A549 (cell line): ENCODE data around the gene CORO2B. TPM values are rescaled to one million over a fixed set of nuclear protein-coding genes. Genes with fewer than 3 reads are reported as not detected.

Experiments used
- ATAC-seq, 2 experiments: fragments of 200-7000 bp in 1 of 2; fragments of >200 bp in 1 of 2; cut with Nextera tagmentation in 1 of 2; cut with Tn5 transposase in 1 of 2; 3 replicates each; pipeline versions ENCODE4 v1.8.0 to v1.9.1; 2018 to 2020; ENCODE audit warnings: mild to moderate bottlenecking in 1 of 2, moderate library complexity in 1 of 2
- CTCF ChIA-PET: fragments of 300-600 bp; sonication (Branson Sonifier 250); formaldehyde crosslinking; extraction: SDS; loops from one replicate; lab custom pipeline; 2021; ENCODE audit warnings: antibody characterized with exemption, inconsistent platforms; lab: Yijun Ruan, JAX
- POLR2A ChIA-PET: fragments of 350-600 bp; formaldehyde crosslinking; extraction: SDS; loops from one replicate; lab custom pipeline; 2021; ENCODE audit warnings: antibody characterized with exemption, inconsistent platforms; lab: Yijun Ruan, JAX
- DNase-seq, 2 experiments: peaks; one replicate each; pipeline versions ENCODE4 v3.0.0 to v3.0.0-alpha.2; 2011 to 2016; ENCODE audit warnings: low read depth in 1 of 2, low spot score in 1 of 2
- FAIRE-seq: peaks from 2 replicates; lab custom pipeline; 2011; peaks lifted over from hg19 to GRCh38; lab: Jason Lieb, UNC
- H3K27ac ChIP-seq, 2 experiments: fragments of >200 bp; sonication (Bioruptor Twin); formaldehyde crosslinking; 3 replicates each; pipeline ENCODE4 v1.5.1; 2016 to 2017
- H3K4me1 ChIP-seq: fragments of >200 bp; sonication (Bioruptor Twin); formaldehyde crosslinking; 3 replicates; pipeline ENCODE4 v1.6.1; 2016
- H3K4me2 ChIP-seq: fragments of >200 bp; sonication (Bioruptor Twin); formaldehyde crosslinking; 3 replicates; pipeline ENCODE4 v1.6.1; 2016
- H3K4me3 ChIP-seq: fragments of >200 bp; sonication (Bioruptor Twin); formaldehyde crosslinking; 3 replicates; pipeline ENCODE4 v1.5.1; 2016
- H3K9me3 ChIP-seq: fragments of >200 bp; sonication (Bioruptor Twin); formaldehyde crosslinking; 3 replicates; pipeline ENCODE4 v1.6.1; 2016
- BHLHE40 ChIP-seq: IDR thresholded peaks from 2 replicates; pipeline ENCODE4 v1.6.1; 2012; ENCODE audit warnings: low read depth, low read length, inconsistent platforms
- CBX2 ChIP-seq: fragments of 200-600 bp; sonication (generic); IDR thresholded peaks from 2 replicates; pipeline ENCODE4 v1.6.1; 2016; ENCODE audit warnings: low read depth, mild to moderate bottlenecking, borderline replicate concordance
- CBX8 ChIP-seq: fragments of 200-600 bp; sonication (generic); IDR thresholded peaks from 2 replicates; pipeline ENCODE4 v1.6.1; 2016
- CHD4 ChIP-seq: fragments of 200-600 bp; sonication (generic); IDR thresholded peaks from 2 replicates; pipeline ENCODE4 v1.6.1; 2016; ENCODE audit warnings: antibody characterized with exemption, mild to moderate bottlenecking, borderline replicate concordance
- EHMT2 ChIP-seq: fragments of 200-600 bp; sonication (generic); IDR thresholded peaks from 2 replicates; pipeline ENCODE4 v1.6.1; 2016; ENCODE audit warnings: antibody characterized with exemption, low read depth, mild to moderate bottlenecking, moderate library complexity
- ESRRA ChIP-seq: fragments of 150-350 bp; IDR thresholded peaks from 2 replicates; pipeline ENCODE4 v1.6.1; 2014; ENCODE audit warnings: mild to moderate bottlenecking, low read length, borderline replicate concordance
- GATA3 ChIP-seq: IDR thresholded peaks from 2 replicates; pipeline ENCODE4 v1.6.1; 2012; ENCODE audit warnings: borderline replicate concordance
- HOXB13 ChIP-seq: fragments of 250-450 bp; sonication (Bioruptor Pico); IDR thresholded peaks from 2 replicates; pipeline ENCODE4 v1.5.0; 2020; ENCODE audit warnings: low read depth, mild to moderate bottlenecking, moderate library complexity
- HOXB5 ChIP-seq: fragments of 250-450 bp; sonication (Bioruptor Pico); IDR thresholded peaks from 2 replicates; pipeline ENCODE4 v1.5.0; 2020; ENCODE audit warnings: mild to moderate bottlenecking, moderate library complexity
- JUN ChIP-seq, 2 experiments: fragments of >200 bp; sonication (Bioruptor Twin); formaldehyde crosslinking; IDR thresholded peaks; 2 replicates in 1 of 2; 3 replicates in 1 of 2; pipeline ENCODE4 v1.6.1; 2016 to 2017
- MAZ ChIP-seq: fragments of 150-350 bp; IDR thresholded peaks from 2 replicates; pipeline ENCODE4 v1.6.1; 2014; ENCODE audit warnings: antibody characterized with exemption, low read depth, low read length, borderline replicate concordance
- MYC ChIP-seq: IDR thresholded peaks from 2 replicates; pipeline ENCODE4 v1.6.1; 2012; ENCODE audit warnings: mild to moderate bottlenecking, inconsistent platforms, low read length, improper control_type of control experiment, borderline replicate concordance
- NPAS2 ChIP-seq: fragments of 250-450 bp; sonication (Bioruptor Pico); IDR thresholded peaks from 2 replicates; pipeline ENCODE4 v1.8.0; 2022; ENCODE audit warnings: mild to moderate bottlenecking, moderate library complexity, borderline replicate concordance
- POLR2A ChIP-seq: IDR thresholded peaks from 2 replicates; pipeline ENCODE4 v1.6.1; 2012; ENCODE audit warnings: mild to moderate bottlenecking, low read length
- RCOR1 ChIP-seq: fragments of 150-350 bp; IDR thresholded peaks from 2 replicates; pipeline ENCODE4 v1.6.1; 2014; ENCODE audit warnings: antibody characterized with exemption, low read length, low read depth
- RFX5 ChIP-seq: fragments of 450-650 bp; IDR thresholded peaks from 2 replicates; pipeline ENCODE4 v1.7.1; 2014; ENCODE audit warnings: antibody characterized with exemption, mild to moderate bottlenecking, moderate library complexity
- RNF2 ChIP-seq: fragments of 200-600 bp; sonication (generic); IDR thresholded peaks from 2 replicates; pipeline ENCODE4 v1.6.1; 2016; ENCODE audit warnings: low read depth, mild to moderate bottlenecking, antibody characterized with exemption, moderate library complexity, borderline replicate concordance
- ZC3H11A ChIP-seq: fragments of 450-650 bp; IDR thresholded peaks from 2 replicates; pipeline ENCODE4 v1.6.1; 2014; ENCODE audit warnings: antibody characterized with exemption, mild to moderate bottlenecking
- ZFP36 ChIP-seq: fragments of 450-650 bp; IDR thresholded peaks from 2 replicates; pipeline ENCODE4 v1.6.1; 2014; ENCODE audit warnings: borderline replicate concordance; ENCODE audit not compliant: partially characterized antibody
- ZNF302 ChIP-seq: fragments of 250-450 bp; sonication (Bioruptor Pico); IDR thresholded peaks from 2 replicates; pipeline ENCODE4 v1.9.0; 2021; ENCODE audit warnings: inconsistent platforms, mild to moderate bottlenecking, moderate library complexity
- ZSCAN20 ChIP-seq: fragments of 250-450 bp; sonication (Bioruptor Pico); IDR thresholded peaks from 2 replicates; pipeline ENCODE4 v1.8.0; 2022; ENCODE audit warnings: mild to moderate bottlenecking, moderate library complexity
- WGBS: methylation state at CpG from one replicate; pipeline ENCODE4 v1.1.6; 2017; ENCODE audit errors: missing lambda C conversion rate; 5-methylcytosine and 5-hydroxymethylcytosine counted together
- polyA plus RNA-seq, 4 experiments: library from polyadenylated mRNA; depleted of rRNA in 3 of 4; stranded (reverse); fragments of >200 nt; fragmentation: RNase III in 1 of 4; extraction: RNeasy Plus Mini Kit Qiagen cat#74134 plus additional on column Dnase treatment in 1 of 4; gene quantifications; 2 replicates in 3 of 4; 3 replicates in 1 of 4; pipeline ENCODE4 v1.2.3, GENCODE V29; 2011 to 2017
- TF ChIP-seq, protein P1 (sequence below): fragments of 450-650 bp; IDR thresholded peaks from 2 replicates; pipeline ENCODE4 v1.6.1; 2014; ENCODE audit warnings: antibody characterized with exemption
- TF ChIP-seq, protein P2 (sequence below): IDR thresholded peaks from 2 replicates; pipeline ENCODE4 v1.6.1; 2012
- TF ChIP-seq, protein P3 (sequence below): fragments of >200 bp; sonication (Bioruptor Twin); formaldehyde crosslinking; IDR thresholded peaks from 3 replicates; pipeline ENCODE4 v1.6.1; 2016
- TF ChIP-seq, protein P4 (sequence below): IDR thresholded peaks from 2 replicates; pipeline ENCODE4 v1.6.1; 2012
- TF ChIP-seq, protein P5 (sequence below): fragments of >200 bp; sonication (Bioruptor Twin); formaldehyde crosslinking; IDR thresholded peaks from 2 replicates; pipeline ENCODE4 v1.6.1; 2016

CORO2B gene
- polyA plus RNA-seq, 2 of the 4 experiments (the other 2 are of a cell fraction), result 2.0 to 2.3 TPM

DNA sequence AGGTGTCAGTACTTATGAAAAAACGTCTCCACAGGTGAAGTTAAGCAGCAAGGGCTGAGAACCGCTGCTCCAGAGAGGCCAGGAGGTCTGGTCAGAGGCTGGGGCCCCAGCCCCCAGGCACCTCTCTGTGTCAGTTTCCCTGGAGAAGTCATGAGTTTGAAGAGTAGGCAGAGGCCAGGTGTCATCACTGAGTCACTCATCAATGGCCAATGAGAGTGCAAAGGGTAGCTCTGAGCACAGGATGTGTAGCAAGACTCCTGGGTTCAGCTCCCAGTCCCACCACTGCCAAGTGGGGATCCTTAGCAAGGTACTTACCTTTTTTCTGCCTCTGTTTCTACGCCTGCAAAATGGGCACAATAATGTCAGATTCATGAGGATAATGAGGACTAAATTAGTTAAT is 47.9 kb downstream of the CORO2B start (continued):
- TF ChIP-seq CBX2 (no peak), ZFP36 (no peak), HOXB5 (no peak), POLR2A (no peak), CBX8 (no peak), NPAS2 (CRISPR knock-in tag) (no peak), RFX5 (no peak), MYC (no peak), ZC3H11A (no peak)
- TF ChIP-seq, protein P1, sequence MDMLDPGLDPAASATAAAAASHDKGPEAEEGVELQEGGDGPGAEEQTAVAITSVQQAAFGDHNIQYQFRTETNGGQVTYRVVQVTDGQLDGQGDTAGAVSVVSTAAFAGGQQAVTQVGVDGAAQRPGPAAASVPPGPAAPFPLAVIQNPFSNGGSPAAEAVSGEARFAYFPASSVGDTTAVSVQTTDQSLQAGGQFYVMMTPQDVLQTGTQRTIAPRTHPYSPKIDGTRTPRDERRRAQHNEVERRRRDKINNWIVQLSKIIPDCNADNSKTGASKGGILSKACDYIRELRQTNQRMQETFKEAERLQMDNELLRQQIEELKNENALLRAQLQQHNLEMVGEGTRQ, result no peak
- TF ChIP-seq, protein P2, sequence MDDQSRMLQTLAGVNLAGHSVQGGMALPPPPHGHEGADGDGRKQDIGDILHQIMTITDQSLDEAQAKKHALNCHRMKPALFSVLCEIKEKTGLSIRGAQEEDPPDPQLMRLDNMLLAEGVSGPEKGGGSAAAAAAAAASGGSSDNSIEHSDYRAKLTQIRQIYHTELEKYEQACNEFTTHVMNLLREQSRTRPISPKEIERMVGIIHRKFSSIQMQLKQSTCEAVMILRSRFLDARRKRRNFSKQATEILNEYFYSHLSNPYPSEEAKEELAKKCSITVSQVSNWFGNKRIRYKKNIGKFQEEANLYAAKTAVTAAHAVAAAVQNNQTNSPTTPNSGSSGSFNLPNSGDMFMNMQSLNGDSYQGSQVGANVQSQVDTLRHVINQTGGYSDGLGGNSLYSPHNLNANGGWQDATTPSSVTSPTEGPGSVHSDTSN, result no peak

DNA sequence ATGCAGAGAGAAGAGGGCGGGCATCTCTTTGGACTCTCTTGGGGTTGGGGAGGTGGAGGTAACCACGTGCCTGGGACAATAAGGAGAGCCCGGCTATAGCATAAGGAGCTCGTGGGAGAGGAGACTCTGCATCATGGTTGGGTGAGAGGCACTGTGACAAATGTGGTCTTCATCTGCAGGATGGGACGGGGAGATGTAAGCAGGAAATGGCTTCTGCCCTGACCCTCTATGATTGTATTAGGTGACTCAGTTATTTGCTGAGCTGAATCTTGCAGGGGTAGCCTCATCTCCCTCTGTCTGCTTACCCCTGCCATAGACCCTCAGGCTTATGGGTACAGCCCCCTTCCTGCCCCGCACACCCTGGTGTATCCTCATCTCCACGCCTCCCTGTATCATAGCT is 48.7 kb downstream of the CORO2B start:
- Histone ChIP-seq H3K4me3 (no peak overlapping the region), H3K27ac (no peak overlapping the region), H3K4me1 (no peaks in the 10 kb centered on the region), H3K9me3 (no peaks in the 10 kb centered on the region), H3K4me2 (no peak overlapping the region)
- TF ChIP-seq RNF2, result no peak
- no peak for TF ChIP-seq ZNF302 (CRISPR knock-in tag)
- no peak for TF ChIP-seq RCOR1
- TF ChIP-seq, protein P3, sequence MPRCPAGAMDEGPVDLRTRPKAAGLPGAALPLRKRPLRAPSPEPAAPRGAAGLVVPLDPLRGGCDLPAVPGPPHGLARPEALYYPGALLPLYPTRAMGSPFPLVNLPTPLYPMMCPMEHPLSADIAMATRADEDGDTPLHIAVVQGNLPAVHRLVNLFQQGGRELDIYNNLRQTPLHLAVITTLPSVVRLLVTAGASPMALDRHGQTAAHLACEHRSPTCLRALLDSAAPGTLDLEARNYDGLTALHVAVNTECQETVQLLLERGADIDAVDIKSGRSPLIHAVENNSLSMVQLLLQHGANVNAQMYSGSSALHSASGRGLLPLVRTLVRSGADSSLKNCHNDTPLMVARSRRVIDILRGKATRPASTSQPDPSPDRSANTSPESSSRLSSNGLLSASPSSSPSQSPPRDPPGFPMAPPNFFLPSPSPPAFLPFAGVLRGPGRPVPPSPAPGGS, result no peak
- TF ChIP-seq ZSCAN20 (CRISPR knock-in tag), result no peak
- TF ChIP-seq, protein P4, sequence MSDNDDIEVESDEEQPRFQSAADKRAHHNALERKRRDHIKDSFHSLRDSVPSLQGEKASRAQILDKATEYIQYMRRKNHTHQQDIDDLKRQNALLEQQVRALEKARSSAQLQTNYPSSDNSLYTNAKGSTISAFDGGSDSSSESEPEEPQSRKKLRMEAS, result no peak
- TF ChIP-seq JUN (IDR thresholded peaks at IDR 0.05), result no peak
- no peak for TF ChIP-seq GATA3
- TF ChIP-seq CHD4, result no peak
- TF ChIP-seq ESRRA, result no peak
- no peak for TF ChIP-seq HOXB13 (CRISPR knock-in tag)
- no peak for TF ChIP-seq HOXB5
- TF ChIP-seq MAZ, result no peak
- WGBS, result 63% methylated on average over 7 of the region's 7 CpGs
- DNase-seq (no peak), FAIRE-seq (no peak), ATAC-seq (no peak)
- ChIA-PET CTCF (interaction anchor here (0.8 to 7.6 kb wide), 8 partner anchors 9 to 77 kb away, joined by 3 to 50 read pairs (median 4); partner anchors contain the start of gene CORO2B), POLR2A (no interaction called here)

GRCh38 chr15:68627995-68628394 is 49.2 kb downstream of the CORO2B start:
- H3K4me3 ChIP-seq, result no peak overlapping the region
- POLR2A ChIA-PET, result no interaction called here
- H3K9me3 ChIP-seq, result no peaks in the 10 kb centered on the region
- H3K4me2 ChIP-seq, result no peak overlapping the region
- 73% methylated on average over 2 of the region's 2 CpGs for WGBS
- DNase-seq, result no peak
- FAIRE-seq, result no peak
- no peak for ATAC-seq
- no peak overlapping the region for H3K27ac ChIP-seq
- TF ChIP-seq, protein P5, sequence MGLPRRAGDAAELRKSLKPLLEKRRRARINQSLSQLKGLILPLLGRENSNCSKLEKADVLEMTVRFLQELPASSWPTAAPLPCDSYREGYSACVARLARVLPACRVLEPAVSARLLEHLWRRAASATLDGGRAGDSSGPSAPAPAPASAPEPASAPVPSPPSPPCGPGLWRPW, result no peak
- TF ChIP-seq EHMT2 (no peak), RNF2 (no peak), BHLHE40 (no peak)
- TF ChIP-seq, protein P2, result no peak
- CTCF ChIA-PET, result interaction anchor here (0.8 to 7.6 kb wide), 6 partner anchors 9 to 78 kb away, joined by 3 to 50 read pairs (median 4); partner anchors contain the start of gene CORO2B
- H3K4me1 ChIP-seq, result no peaks in the 10 kb centered on the region
